DMS79 (cell line): ENCODE data around the gene IL3RA.
"Not testable (repeated sequence)": the region's sequence is repeated elsewhere in the genome, so short reads cannot be mapped to it uniquely, and the experiment has no call there.

Source experiments
- DNase-seq: peaks from one replicate; lab custom pipeline; 2025; lab: John Stamatoyannopoulos, UW

Gene IL3RA

GRCh38 chrX:1423215-1423614, 86.6 kb downstream of the IL3RA start:
- DNase-seq = no peak

DNA sequence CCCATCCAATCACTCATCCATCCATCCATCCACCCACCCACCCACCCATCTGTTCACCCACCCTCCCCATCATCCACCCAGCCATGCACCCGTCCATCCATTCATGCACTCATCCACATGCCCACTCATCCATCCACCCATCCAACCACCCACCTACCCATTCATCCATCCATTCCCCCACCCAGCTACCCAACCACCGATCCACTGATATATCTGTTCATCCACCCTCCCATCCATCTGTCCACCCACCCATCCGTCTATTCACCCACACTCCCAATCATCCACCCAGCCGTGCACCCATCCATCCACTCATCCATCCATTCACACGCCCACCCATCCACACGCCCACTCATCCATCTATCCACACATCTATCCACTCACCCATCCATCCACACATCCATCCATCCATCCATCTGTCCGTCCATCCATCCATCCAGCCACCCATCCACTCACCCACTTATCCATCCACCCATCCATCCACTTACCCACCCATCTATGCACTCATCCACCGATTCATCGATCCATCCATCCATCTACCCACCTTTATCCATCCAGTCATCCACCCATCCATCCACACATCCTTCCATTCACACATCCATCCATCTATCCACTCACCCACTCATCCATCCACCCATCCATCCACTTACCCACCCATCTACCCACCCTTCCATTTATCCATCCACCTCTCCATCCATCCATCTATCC, 87.7 kb downstream of the IL3RA start:
- no peak for DNase-seq

DNA sequence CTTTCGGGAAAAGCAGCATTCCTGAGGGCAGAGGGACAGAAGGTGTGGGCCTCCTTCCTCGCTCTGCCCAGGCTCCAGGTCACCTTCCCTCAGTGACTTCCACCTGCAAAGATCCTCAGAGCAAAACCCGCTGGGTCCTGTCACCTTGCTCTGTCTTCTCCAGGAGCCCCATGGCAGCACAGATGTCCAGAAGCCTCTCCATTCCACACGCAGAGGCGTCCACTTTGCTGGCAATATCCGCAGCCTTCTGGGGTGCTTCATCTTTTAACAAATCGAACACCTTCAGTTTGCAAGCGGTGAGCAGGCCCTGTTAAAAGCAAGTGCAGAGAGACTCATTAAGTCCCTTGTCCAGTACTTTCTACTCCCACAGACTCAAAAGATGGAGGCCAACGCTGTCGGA, 88.8 kb downstream of the IL3RA start:
- no peak for DNase-seq

DNA sequence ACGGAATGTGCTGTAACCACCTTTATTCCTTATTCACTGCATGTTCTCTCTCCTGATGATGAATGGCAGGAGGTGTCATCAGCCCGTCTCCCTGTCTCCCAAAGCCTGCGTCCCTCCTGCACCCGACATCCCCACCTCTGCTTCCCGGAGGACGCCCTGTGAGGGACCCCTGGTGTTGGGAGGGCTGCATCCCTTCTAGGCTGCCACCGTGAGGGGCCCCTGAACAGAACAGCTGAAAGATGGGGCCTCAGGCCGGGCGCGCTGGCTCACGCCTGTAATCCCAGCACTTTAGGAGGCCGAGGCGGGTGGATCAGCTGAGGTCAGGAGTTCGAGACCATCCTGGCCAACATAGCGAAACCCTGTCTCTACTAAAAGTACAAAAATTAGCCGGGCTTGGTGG, 89.7 kb downstream of the IL3RA start:
- DNase-seq = not testable (repeated sequence)

DNA sequence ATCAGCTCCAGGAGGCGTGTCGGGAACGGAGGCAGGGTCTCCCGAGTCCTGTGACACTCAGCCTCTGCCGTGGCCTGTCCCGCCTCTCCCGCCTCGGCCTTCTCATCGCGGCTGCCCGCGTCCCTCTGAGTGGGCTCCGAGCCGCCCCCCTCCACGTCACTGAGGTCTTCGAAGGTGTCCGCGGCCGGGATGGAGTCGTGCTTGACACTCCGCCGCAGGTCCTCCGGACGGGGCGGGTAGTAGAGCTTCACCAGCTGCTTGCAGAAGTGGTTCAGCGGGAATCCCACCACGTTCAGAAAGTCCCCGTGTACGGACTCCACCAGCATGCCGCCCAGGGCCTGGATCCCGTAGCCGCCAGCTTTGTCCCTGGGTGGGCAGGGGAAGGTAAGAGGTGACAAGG, 91.2 kb downstream of the IL3RA start:
- no peak for DNase-seq

- DNase-seq = no peak
Observed at GRCh38 chrX:1430451-1430850, 93.9 kb downstream of the IL3RA start.
